WERI-Rb-1 (cell line): ENCODE data around the gene RRP12.
A peak's percentile ranks its signal among the peaks of the same experiment; 100 is the strongest.

ENCODE experiments used
- DNase-seq: peaks from one replicate; pipeline ENCODE4 v3.0.0-alpha.2; 2020
- H3K27ac ChIP-seq: fragments of 250-450 bp; sonication (Bioruptor Pico); 2 replicates; pipeline ENCODE4 v1.5.1; 2020; ENCODE audit warnings: mild to moderate bottlenecking, moderate library complexity
- H3K27me3 ChIP-seq: fragments of 250-450 bp; sonication (Bioruptor Pico); 2 replicates; pipeline ENCODE4 v1.5.1; 2021; ENCODE audit warnings: mild to moderate bottlenecking, low read depth, moderate library complexity; ENCODE audit not compliant: insufficient read depth, severe bottlenecking
- H3K36me3 ChIP-seq: fragments of 250-450 bp; sonication (Bioruptor Pico); 2 replicates; pipeline ENCODE4 v1.5.1; 2020; ENCODE audit warnings: mild to moderate bottlenecking, moderate library complexity
- H3K4me3 ChIP-seq: 2 replicates; pipeline ENCODE4 v1.5.1; 2011; ENCODE audit warnings: low read depth, mild to moderate bottlenecking, control low read depth, low read length
- H3K9me3 ChIP-seq: fragments of 250-450 bp; sonication (Bioruptor Pico); 2 replicates; pipeline ENCODE4 v1.5.1; 2021; ENCODE audit warnings: mild to moderate bottlenecking, moderate library complexity; ENCODE audit not compliant: severe bottlenecking
- CTCF ChIP-seq: IDR thresholded peaks from 2 replicates; pipeline ENCODE4 v1.5.1; 2011; ENCODE audit warnings: low read depth, mild to moderate bottlenecking, control low read depth, inconsistent platforms, low read length

The RRP12 gene

GRCh38 chr10:97325754-97326153 is 75.4 kb downstream of the RRP12 start:
- TF ChIP-seq CTCF, result no peak
- no peak for DNase-seq
- Histone ChIP-seq H3K4me3 (no peak overlapping the region), H3K9me3 (no peaks in the 10 kb centered on the region), H3K36me3 (no peaks in the 10 kb centered on the region; the same call in none of the 2 replicates), H3K27me3 (no peaks in the 10 kb centered on the region), H3K27ac (no peak overlapping the region)

GRCh38 chr10:97323501-97323900 is 77.6 kb downstream of the RRP12 start:
- Histone ChIP-seq H3K4me3 (no peak overlapping the region), H3K27ac (no peak overlapping the region), H3K9me3 (no peaks in the 10 kb centered on the region), H3K27me3 (no peaks in the 10 kb centered on the region), H3K36me3 (no peaks in the 10 kb centered on the region; the same call in 1 of the 2 replicates)
- TF ChIP-seq CTCF, result no peak
- no peak for DNase-seq

- no peak overlapping the region for H3K27ac ChIP-seq
- no peaks in the 10 kb centered on the region; the same call in 1 of the 2 replicates for H3K36me3 ChIP-seq
- H3K4me3 ChIP-seq, result no peak overlapping the region
- H3K9me3 ChIP-seq, result no peaks in the 10 kb centered on the region
- no peaks in the 10 kb centered on the region for H3K27me3 ChIP-seq
- no peak for DNase-seq
- no peak for TF ChIP-seq CTCF
These were observed 79.3 kb downstream of the RRP12 start for GRCh38 chr10:97321804-97322190.

GRCh38 chr10:97321032-97321803 is 79.9 kb downstream of the RRP12 start:
- H3K27me3 ChIP-seq, result no peaks in the 10 kb centered on the region
- H3K36me3 ChIP-seq, result no peaks in the 10 kb centered on the region; the same call in 1 of the 2 replicates
- H3K9me3 ChIP-seq, result no peaks in the 10 kb centered on the region
- no peak overlapping the region for H3K27ac ChIP-seq
- no peak for DNase-seq
- no peak overlapping the region for H3K4me3 ChIP-seq
- TF ChIP-seq CTCF, result no peak

DNA sequence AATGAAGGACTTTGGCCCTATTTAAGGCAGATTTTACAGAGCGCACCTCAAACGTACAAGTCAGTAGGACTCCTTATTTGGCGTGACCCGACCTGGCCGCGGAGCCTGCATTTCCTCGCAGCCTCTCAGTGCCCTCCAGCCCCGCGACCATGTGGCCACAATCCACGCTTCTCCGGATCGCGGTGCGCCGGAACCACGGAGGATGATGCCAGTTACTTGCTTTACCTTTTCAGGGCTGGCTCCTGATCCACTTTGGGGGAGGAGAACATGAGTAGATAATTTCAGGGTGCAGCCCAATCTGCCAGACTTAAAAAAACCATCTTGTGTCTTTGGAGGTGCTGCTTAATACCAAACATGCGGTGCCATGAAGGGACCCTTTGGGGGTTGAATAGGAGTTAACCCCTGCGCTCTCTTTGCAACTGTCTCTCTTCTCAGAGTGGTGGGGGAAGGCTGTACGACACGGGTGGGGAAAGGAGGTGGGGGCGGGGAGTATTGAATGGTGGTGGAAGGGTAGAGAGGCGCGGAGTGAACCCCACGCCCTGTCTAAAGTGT is 80.6 kb downstream of the RRP12 start:
- Histone ChIP-seq H3K27me3 (no peaks in the 10 kb centered on the region), H3K4me3 (peak overlapping the region; percentile 46), H3K27ac (no peak overlapping the region)

More for the DNA sequence above, 80.6 kb downstream of the RRP12 start:
- DNase-seq, result no peak
- no peaks in the 10 kb centered on the region for H3K9me3 ChIP-seq
- TF ChIP-seq CTCF, result no peak
- H3K36me3 ChIP-seq, result no peaks in the 10 kb centered on the region; the same call in 1 of the 2 replicates
